RCC 7860 (cell line): ENCODE results near the gene ATM.
A peak's percentile ranks its signal among the peaks of the same experiment; 100 is the strongest.

Source experiments
- DNase-seq: peaks from one replicate; pipeline ENCODE4 v3.0.0-alpha.2; 2015; ENCODE audit warnings: low spot score
- FAIRE-seq: peaks from 2 replicates; lab custom pipeline; 2012; peaks lifted over from hg19 to GRCh38; lab: Jason Lieb, UNC

ATM gene, protein sequence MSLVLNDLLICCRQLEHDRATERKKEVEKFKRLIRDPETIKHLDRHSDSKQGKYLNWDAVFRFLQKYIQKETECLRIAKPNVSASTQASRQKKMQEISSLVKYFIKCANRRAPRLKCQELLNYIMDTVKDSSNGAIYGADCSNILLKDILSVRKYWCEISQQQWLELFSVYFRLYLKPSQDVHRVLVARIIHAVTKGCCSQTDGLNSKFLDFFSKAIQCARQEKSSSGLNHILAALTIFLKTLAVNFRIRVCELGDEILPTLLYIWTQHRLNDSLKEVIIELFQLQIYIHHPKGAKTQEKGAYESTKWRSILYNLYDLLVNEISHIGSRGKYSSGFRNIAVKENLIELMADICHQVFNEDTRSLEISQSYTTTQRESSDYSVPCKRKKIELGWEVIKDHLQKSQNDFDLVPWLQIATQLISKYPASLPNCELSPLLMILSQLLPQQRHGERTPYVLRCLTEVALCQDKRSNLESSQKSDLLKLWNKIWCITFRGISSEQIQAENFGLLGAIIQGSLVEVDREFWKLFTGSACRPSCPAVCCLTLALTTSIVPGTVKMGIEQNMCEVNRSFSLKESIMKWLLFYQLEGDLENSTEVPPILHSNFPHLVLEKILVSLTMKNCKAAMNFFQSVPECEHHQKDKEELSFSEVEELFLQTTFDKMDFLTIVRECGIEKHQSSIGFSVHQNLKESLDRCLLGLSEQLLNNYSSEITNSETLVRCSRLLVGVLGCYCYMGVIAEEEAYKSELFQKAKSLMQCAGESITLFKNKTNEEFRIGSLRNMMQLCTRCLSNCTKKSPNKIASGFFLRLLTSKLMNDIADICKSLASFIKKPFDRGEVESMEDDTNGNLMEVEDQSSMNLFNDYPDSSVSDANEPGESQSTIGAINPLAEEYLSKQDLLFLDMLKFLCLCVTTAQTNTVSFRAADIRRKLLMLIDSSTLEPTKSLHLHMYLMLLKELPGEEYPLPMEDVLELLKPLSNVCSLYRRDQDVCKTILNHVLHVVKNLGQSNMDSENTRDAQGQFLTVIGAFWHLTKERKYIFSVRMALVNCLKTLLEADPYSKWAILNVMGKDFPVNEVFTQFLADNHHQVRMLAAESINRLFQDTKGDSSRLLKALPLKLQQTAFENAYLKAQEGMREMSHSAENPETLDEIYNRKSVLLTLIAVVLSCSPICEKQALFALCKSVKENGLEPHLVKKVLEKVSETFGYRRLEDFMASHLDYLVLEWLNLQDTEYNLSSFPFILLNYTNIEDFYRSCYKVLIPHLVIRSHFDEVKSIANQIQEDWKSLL (N-terminal part only)

GRCh38 chr11:108222574-108223347, at the start of gene ATM, which contains the start of gene NPAT:
ATM (plus strand) TSS chr11:108223067; CDS start chr11:108227625, 4,558 bp downstream.
NPAT (minus strand) TSS chr11:108222638; CDS start chr11:108222536, 102 bp downstream.
- FAIRE-seq (peak; percentile 87), DNase-seq (peak; percentile 95)

DNA sequence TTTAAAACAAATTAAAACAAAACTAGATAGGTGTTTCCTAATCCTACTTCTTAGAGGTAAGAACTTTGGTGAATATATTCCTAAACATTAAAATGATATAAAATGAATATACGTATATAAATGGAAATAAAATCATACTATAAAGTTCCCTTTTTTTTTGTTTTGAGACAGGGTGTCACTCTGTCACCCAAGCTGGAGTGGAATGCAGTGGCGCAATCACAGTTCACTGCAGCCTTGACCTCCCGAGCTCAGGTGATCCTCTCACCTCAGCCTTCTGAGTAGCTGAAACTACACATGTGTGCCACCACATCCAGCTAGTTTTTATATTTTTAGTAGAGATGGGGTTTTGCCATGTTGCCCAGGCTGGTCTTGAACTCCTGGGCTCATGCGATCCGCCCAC, 45.3 kb upstream of the ATM start:
- FAIRE-seq = no peak
- no peak for DNase-seq

GRCh38 chr11:108193725-108194124, 29.1 kb upstream of the ATM start:
- FAIRE-seq (no peak), DNase-seq (no peak)

- FAIRE-seq = no peak
- DNase-seq = no peak
Measured at GRCh38 chr11:108196901-108197300, 26.0 kb upstream of the ATM start.

DNA sequence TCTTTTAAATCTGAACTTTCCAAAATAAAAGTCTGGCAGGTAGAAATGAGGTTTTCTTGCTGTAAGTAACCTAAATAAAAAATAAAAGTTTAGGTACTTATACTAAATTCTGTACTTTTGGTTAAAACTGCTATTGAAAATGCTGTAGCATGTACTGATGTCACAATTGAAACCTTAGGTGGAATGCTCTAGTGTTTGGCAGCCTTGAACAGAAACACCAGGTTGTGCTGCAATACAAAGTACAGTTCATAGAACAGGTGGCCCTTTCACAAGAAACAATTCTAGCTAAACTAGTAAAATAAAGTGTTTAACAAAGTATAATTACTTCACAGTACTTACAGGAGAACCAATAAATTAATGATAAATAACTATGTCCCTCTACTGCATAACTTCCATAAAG, 25.5 kb upstream of the ATM start:
- DNase-seq (no peak), FAIRE-seq (no peak)

DNA sequence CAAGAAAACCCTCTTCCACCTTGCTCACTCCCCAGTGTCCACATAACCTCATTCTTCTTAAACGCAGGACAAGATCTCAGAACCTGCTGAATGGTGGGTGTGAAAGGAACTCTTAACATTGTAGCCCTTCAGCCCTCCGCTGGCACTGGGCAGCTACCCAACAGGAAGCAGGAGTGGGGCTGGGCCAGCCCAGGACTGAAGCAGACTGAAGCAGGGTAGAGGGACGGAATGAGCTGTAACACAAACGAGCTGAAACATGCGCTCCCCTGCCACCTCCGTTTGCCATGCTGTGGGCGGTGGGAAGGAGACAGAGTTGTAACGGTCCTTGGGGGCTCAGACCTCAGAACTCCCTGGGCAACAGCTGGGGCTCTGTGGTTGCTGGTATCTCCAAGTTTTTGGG, 24.0 kb upstream of the ATM start:
- FAIRE-seq (no peak), DNase-seq (no peak)

DNA sequence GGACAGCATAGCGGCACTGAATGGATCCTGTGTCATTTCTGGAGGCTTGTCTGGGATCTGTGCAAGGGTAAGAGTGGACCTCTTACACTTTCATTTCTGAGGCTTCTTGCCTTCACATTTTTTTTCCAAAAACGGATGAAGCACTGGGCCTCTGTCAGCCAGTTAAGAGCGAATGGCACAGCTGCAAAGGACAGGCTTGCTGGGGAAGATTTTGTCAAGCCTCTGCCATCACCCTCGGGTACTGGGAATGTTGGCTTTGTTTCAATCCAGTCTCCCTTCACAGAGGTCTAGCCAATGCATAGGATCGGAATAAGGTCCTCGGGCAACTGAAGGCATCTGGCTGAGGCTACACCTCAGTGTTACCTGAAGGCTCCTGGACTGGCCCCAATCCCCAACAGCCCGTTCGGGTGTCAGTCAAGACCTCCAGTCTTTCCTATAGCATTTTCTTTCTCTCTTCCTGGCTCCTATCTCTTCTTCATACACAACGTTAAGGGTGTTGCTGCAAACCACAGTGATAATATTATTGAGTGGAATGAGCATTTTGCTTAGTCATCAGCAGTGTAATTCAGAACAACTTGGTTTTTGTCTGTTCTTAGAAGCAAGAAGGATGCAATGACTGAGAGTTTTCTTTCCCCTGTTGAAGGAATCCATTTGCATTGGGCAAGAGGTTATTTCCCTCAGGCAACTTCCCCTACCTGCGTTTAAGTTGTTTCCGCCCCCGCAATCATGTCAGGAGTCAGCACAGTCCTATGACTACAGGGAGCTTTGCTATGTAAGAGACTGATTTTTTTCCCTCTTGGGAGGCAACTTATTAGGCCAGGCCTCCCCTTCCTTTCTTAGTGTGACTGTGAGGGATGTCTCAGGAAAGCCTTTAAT, 23.2 kb upstream of the ATM start:
- no peak for DNase-seq
- FAIRE-seq = no peak

GRCh38 chr11:108203075-108203474, 19.8 kb upstream of the ATM start:
- DNase-seq = no peak
- FAIRE-seq = no peak

- no peak for FAIRE-seq
- DNase-seq = no peak
Measured at GRCh38 chr11:108204376-108204775, 18.5 kb upstream of the ATM start.

DNA sequence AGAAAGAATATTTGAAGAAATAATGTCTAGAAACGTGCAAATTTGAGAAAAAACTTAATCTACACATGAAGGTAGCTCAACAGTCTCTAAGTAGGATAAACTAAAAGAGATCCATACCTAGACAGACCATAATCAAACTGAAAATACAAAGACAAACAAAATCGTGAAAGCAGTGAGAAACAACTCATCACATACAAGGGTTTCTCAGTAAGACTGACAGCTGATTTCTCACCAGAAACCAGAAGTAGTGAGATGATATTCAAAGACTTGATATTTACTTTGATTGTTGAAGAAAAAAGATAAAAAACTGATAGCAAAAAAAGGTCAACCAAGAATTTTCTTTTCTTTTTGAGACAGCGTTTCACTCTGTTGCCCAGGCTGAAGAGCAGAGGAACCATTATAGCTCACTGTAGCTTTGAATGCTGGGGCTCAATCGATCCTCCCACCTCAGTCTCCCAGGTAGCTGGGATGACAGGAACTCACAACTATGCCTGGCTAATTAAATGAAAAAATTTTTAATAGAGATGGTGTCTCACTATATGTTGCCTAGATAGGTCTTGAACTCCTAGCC, 17.9 kb upstream of the ATM start:
- FAIRE-seq = no peak
- DNase-seq = no peak

DNA sequence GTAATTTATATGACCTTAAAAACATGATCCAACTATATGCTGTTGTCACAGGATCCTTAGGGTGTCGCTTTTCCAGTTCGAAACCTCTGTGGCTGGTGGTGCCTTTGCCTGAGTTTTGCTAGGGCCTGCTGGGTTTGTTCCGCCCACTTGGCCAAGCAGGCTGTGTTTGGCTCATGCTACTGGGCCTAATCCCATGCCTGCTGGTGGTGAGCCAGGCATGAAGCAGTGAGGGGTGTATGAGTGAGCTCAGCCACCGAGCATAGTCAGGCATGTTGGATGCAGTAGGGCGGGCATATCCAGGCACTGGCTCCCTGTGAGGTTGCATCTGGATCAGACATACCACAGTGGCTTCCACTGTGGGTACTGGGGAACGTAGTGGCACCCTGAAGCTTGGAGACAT, 16.7 kb upstream of the ATM start:
- FAIRE-seq = no peak
- DNase-seq = no peak

- DNase-seq = no peak
- FAIRE-seq = no peak
Measured at GRCh38 chr11:108206969-108207682, 15.7 kb upstream of the ATM start.

- no peak for FAIRE-seq
- no peak for DNase-seq
Measured at GRCh38 chr11:108207683-108208060, 15.2 kb upstream of the ATM start.

DNA sequence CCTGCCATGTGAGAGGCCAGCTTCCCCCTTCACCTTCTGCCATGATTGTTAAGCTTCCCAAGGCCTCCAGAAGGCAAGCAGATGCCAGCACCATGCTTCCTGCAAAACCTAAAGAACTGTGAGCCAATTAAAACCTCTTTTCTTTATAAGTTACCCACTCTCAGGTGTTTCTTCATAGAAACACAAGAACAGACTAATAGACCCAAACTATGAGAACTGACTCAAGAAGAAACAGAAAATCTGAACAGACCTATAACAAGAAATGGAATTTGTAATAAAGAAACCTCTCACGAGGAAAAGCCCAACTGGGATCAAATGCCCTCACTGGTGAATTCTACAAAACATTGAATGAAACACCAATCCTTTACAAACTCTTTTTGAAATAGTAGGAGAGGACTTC, 12.4 kb upstream of the ATM start:
- DNase-seq (no peak), FAIRE-seq (no peak)

DNA sequence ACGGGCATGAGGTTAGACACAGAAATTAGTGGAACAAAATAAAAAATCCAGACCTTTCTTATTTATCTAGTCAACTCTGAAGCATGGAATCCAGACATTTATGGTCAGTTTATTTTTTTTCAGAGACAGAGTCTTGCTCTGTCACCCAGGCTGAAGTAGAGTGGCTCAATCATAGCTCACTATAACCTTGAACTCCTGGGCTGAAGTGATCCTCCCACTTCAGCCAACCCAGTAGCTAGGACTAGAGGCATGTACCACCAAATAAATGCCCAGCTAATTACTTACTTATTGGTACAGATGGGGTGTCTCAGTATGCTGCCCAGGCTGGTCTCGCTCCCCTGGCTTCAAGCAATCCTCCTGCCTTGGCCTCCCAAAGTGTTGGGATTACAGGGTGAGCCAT, 9.1 kb upstream of the ATM start:
- DNase-seq = no peak
- no peak for FAIRE-seq

DNA sequence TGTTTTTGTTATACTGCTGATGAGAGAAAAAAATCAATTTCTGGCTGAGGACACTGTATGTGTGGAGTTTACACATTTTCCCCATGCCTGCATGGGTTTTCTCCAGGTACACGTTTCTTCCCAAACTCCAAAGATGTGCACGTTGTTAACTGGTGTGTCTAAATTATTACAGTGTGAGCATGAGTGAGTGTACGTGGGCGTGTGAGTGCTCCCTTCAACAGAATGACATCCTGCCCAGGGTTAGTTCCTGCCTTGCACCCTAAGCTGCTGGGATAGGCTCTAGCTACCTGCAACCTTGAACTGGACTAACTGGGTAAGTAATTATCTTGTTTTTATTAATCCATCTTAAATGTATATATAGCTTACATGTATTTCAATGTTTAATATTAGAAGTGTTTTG, 5.9 kb upstream of the ATM start:
- DNase-seq (no peak), FAIRE-seq (no peak)

- DNase-seq (no peak), FAIRE-seq (no peak)
Measured at GRCh38 chr11:108218455-108218854, 4.4 kb upstream of the ATM start.
